M059J (cell line): ENCODE measurements around the gene CEP164. TPM values are rescaled to one million over a fixed set of nuclear protein-coding genes. Genes with fewer than 3 reads are reported as not detected.
"Not testable (repeated sequence)": the region's sequence is repeated elsewhere in the genome, so short reads cannot be mapped to it uniquely, and the experiment has no call there.

Experiments used
- DNase-seq: peaks from one replicate; pipeline ENCODE4 v3.0.0-alpha.2; 2012; ENCODE audit warnings: low read depth
- total RNA-seq: library from RNA; depleted of rRNA; stranded (reverse); fragments of >200 nt; shearing (Covaris generic); gene quantifications from 2 replicates; pipeline ENCODE4 v1.2.3, GENCODE V29; 2014

The CEP164 gene
- total RNA-seq, 1 experiment from 2014 or later = 20.6 TPM

GRCh38 chr11:117441146-117441975, 113.7 kb downstream of the CEP164 start:
- no peak for DNase-seq

- no peak for DNase-seq
Observed at GRCh38 chr11:117442049-117442868, 114.6 kb downstream of the CEP164 start.

GRCh38 chr11:117442869-117443239, 115.2 kb downstream of the CEP164 start:
- DNase-seq = no peak

- DNase-seq = peak; percentile 38
Observed at GRCh38 chr11:117443266-117444186, 115.9 kb downstream of the CEP164 start.

GRCh38 chr11:117444256-117444655, 116.6 kb downstream of the CEP164 start:
- DNase-seq = no peak

GRCh38 chr11:117444711-117445658, 117.3 kb downstream of the CEP164 start:
- DNase-seq = no peak

- peak; percentile 54 for DNase-seq
Observed at GRCh38 chr11:117449111-117449693, 121.5 kb downstream of the CEP164 start.

- DNase-seq = no peak
Observed at GRCh38 chr11:117453886-117454563, 126.4 kb downstream of the CEP164 start.

GRCh38 chr11:117454564-117454917, 126.9 kb downstream of the CEP164 start:
- DNase-seq = no peak

GRCh38 chr11:117456027-117456720, 128.5 kb downstream of the CEP164 start:
- no peak for DNase-seq

GRCh38 chr11:117456721-117457029, 129.0 kb downstream of the CEP164 start:
- not testable (repeated sequence) for DNase-seq

- no peak for DNase-seq
Observed at GRCh38 chr11:117457031-117457785, 129.6 kb downstream of the CEP164 start.

GRCh38 chr11:117457835-117458234, 130.2 kb downstream of the CEP164 start:
- no peak for DNase-seq

GRCh38 chr11:117458275-117459122, 130.8 kb downstream of the CEP164 start:
- DNase-seq = no peak

GRCh38 chr11:117459123-117459978, 131.7 kb downstream of the CEP164 start:
- DNase-seq = no peak

- no peak for DNase-seq
Observed at GRCh38 chr11:117459979-117460300, 132.3 kb downstream of the CEP164 start.
